ENCODE measurements around the gene HEPHL1.
"Not testable (repeated sequence)": the region's sequence is repeated elsewhere in the genome, so short reads cannot be mapped to it uniquely, and the experiment has no call there.

The HEPHL1 gene

DNA sequence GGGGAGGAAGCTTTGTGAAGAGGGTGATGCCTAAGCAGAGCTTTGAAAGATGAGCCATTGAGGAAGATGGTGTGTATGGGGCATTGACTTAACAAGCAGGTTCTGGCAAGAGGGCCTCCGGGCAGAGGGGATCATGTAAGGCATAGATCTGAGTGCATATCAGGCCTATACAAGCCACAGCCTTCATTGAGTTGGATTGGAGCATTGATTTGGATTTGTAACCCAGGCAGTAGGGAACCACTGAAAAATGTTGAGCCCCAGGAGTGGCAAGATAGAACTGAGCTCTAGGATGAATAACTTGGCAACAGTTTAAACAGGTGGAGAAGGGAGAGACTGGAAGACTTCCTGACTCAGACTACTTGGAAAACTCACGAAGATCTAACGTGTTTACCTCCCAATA is 128.9 kb downstream of the HEPHL1 start:
- DNase-seq (ENCODE audit: low read depth): no peak

DNA sequence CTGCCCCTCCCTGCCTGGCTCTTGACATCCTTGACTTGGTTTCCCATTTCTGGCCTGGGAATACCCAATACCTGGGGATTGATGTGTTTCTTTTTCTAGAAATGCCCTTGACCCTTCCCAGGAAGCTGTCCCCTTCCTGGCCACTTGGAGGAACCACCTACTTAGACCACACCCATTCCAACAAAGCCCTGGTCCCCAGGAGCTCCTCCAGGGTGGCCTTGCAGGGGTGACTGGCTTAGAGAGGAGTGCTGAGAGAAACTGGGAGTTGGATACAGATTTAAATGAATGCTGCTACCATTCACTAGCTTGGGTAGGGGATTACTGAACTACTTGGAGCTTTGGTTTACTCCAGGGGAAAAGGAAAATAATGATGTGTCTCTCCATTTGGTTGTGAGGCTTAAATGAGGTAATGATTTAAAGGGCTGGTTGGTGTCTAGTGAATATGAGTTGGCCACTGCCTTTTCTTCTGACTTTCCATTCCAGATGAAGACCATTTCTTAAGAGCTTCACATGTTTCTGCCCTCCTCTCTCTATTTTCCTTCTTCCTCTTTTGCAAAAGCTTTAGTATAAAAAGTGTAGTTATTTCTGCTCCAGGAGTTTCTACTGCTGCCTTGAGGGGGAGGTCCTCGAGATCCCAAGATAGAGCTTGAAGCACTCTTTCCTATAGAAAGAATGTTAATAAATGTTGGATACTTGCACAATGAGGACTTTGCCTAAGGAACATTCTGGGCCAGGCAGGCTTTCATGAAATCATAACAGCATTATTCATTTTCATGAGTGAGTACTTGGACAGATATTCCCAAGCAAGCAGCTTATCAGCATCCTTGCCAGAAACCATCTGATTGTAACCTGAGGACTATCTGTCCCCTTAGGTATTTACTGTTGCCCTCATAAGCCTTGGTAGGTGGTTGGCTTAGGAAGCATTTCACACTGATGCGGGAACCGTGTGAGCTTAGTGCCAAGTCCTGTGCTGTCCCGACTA is 129.8 kb downstream of the HEPHL1 start:
- DNase-seq (ENCODE audit: low read depth): no peak

DNA sequence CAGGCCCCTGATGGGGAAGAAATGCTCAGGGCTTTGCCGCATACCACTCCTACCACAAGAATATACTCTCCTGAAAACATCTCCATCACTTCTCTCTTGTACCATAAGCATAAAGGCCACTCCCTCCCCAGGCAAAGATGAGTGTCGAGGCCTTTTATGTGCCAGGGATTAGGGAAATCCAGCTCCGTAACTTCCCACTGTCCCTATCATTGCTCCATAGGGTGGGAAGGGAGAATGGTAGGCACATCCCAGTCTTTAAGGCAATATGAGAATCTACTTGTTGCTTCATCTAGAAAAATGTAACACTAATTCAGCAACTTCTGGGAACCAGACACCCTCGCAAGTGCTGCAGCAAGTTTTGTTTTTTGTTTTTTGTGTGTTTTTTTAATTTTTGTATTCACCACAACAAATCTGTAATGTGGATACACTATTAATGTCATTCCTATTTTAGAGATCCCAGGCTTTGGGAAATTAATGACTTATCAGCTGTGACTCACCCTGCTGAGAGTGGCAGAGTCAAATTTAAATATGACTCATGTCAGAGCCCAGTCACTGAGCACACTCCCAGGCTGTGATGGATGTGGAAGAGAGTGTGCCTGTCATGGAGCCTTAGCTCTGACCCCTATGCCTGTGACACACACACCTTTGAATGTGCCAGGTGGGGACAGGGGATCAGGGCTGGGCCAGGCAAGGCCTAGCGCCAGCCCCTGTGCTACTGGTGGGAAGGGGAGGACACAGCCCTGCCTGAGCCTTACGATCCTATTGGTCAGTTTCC is 130.9 kb downstream of the HEPHL1 start:
- peak; percentile 93 for DNase-seq (ENCODE audit: low read depth)

DNA sequence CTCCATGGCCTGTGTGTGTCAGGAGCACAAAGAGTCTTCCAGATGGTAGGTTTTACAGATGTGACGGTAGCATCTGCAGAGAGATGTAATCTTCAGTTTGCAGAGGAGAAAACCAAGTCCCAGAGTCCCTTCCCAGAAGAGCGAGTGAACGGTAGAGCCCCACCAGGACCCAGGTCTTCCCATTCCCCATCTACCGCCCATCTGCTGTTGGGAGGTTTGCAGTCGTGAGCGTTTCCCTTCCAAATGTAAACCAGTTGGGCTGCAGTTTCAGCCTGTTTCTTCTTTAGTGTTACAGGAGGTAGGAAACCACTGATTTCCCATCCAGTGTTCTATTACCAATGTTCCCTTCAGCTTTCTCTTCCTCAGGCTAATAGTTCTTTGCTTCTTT is 131.5 kb downstream of the HEPHL1 start:
- DNase-seq (ENCODE audit: low read depth): no peak

DNA sequence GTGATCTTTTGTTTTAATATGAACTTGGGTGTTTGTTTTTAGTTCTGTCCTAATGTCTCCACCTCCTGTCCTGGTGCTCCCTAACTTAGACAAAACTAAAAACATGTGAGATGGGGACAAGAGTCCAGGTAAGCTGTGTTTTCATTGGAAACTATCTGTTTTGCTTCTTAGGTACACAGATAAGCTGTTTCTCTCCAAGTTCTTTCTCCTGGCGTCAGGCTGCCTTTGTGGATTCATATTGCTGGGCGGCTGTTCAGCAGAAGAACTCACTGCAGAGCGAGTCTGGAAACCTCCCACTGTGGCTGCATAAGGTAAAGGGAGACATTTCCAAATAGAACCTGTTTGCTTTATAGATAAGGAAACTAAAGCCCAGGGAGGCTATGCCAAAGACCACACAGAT is 132.2 kb downstream of the HEPHL1 start:
- DNase-seq (ENCODE audit: low read depth): no peak

DNA sequence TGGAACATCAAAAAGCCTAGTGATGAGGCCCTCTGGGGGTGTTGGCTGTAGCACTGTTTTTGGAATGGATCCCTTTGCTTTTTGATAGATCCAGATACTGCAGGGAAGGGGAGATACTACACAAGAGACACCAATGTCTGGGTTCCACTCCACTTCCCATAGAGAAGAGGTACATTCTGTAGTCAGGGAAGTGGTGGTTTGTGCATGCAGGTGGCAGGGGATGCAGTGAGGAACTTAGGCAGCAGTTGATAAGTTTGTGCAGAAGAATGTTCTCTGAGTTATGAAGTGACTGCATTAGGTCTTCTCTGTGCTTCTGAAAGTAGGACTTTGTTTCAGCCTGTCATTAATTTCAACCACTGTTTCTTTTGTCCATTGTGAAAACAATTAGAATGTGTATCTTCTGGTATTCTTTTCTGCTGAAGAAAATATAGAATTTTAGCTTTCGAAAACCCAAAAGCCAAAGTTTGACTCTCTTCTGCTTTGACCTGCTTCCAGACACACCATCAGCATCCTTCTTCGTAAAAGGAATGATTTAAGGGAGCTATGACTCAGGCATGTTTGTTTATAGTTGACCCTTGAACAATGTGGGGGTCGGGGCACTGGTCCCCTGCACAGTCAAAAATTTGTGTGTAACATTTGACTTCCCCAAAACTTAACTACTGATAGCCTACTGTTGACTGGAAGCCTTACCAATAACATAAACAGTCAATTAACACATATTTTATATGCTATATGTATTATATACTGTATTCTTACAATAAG is 133.1 kb downstream of the HEPHL1 start:
- DNase-seq (ENCODE audit: low read depth): peak; percentile 42

DNA sequence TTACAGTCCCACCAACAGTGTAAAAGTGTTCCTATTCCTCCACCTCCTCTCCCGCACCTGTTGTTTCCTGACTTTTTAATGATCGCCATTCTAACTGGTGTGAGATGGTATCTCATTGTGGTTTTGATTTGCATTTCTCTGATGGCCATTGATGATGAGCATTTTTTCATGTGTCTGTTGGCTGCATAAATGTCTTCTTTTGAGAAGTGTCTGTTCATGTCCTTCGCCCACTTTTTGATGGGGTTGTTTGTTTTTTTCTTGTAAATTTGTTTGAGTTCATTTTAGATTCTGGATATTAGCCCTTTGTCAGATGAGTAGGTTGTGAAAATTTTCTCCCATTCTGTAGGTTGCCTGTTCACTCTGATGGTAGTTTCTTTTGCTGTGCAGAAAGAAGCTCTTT is 136.2 kb downstream of the HEPHL1 start:
- not testable (repeated sequence) for DNase-seq (ENCODE audit: low read depth)
